ENCODE results near the gene CST5.

CST5 gene

DNA sequence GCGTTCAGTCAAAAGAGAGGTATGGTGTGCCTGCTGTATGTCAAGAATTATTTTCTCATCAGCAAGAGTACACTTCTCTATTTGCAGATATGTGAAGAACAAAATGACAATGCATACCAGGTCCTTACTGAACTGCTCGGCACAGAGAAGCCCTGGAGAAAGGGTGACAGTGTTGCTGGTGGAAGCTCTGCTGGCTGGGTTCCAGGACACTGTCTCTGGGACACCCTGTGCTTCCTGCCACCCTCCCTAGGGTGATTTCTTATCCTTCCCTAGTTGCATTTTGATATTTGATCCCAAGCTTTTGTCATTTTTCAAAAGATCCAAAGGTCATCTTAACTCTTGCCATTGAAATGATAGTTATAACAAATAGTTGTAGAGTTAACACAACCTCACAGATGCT, 8.3 kb upstream of the CST5 start:
- no peaks in the 10 kb centered on the region for H3F3A ChIP-seq (ENCODE audit: insufficient read depth, low read length)
- H3K27ac ChIP-seq (ENCODE audit: low read depth, low read length, poor library complexity, severe bottlenecking), result no peak overlapping the region
- H3K27me3 ChIP-seq (ENCODE audit: insufficient read depth, low read length), result no peaks in the 10 kb centered on the region
- H3K9ac ChIP-seq (ENCODE audit: low read length), result no peak overlapping the region
- no peaks in the 10 kb centered on the region for H3K4me1 ChIP-seq (ENCODE audit: insufficient read depth, low read length, severe bottlenecking)
- no peaks in the 10 kb centered on the region for H3K79me2 ChIP-seq (ENCODE audit: insufficient read depth, low read length)
- H4K20me1 ChIP-seq (ENCODE audit: insufficient read depth, low read length), result no peaks in the 10 kb centered on the region
- no peak overlapping the region for H3K4me2 ChIP-seq (ENCODE audit: low read length)
- no peak overlapping the region for H3K4me3 ChIP-seq (ENCODE audit: low read depth, low read length, poor library complexity, severe bottlenecking)
- no peak overlapping the region for H2AFZ ChIP-seq (ENCODE audit: low read length)
- TF ChIP-seq, protein P1, sequence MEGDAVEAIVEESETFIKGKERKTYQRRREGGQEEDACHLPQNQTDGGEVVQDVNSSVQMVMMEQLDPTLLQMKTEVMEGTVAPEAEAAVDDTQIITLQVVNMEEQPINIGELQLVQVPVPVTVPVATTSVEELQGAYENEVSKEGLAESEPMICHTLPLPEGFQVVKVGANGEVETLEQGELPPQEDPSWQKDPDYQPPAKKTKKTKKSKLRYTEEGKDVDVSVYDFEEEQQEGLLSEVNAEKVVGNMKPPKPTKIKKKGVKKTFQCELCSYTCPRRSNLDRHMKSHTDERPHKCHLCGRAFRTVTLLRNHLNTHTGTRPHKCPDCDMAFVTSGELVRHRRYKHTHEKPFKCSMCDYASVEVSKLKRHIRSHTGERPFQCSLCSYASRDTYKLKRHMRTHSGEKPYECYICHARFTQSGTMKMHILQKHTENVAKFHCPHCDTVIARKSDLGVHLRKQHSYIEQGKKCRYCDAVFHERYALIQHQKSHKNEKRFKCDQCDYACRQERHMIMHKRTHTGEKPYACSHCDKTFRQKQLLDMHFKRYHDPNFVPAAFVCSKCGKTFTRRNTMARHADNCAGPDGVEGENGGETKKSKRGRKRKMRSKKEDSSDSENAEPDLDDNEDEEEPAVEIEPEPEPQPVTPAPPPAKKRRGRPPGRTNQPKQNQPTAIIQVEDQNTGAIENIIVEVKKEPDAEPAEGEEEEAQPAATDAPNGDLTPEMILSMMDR (IDR thresholded peaks at IDR 0.05; ENCODE audit: low read length), result no peak
- no peak for TF ChIP-seq EZH2 (IDR thresholded peaks at IDR 0.05; ENCODE audit: borderline replicate concordance, low read length)
- no peaks in the 10 kb centered on the region for H3K9me2 ChIP-seq (ENCODE audit: low read depth, low read length)
- no peaks in the 10 kb centered on the region for H3K9me3 ChIP-seq (ENCODE audit: low read length)
- H3K36me3 ChIP-seq (ENCODE audit: insufficient read depth, low read length), result no peaks in the 10 kb centered on the region

DNA sequence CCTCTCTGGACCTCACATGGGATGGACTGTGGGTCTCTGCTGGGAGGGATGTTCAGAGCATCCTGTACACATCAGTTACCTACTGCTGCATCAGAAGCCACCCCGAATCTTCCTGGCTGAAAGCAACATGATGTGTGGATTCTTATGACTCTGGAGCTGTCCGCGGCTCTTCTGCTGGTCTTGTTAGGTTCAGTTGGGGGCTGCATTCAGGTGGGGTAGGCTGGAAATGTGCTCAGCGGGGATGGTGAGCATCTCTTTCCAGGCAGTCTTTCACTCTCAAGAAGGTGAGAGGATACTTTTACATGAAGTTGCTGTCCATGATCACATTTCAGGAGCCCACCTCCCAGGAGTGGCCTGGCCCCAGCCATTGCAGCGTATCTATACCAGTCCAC, 5.2 kb upstream of the CST5 start:
- no peak overlapping the region for H2AFZ ChIP-seq (ENCODE audit: low read length)
- H3K4me2 ChIP-seq (ENCODE audit: low read length), result no peak overlapping the region
- no peaks in the 10 kb centered on the region for H3K79me2 ChIP-seq (ENCODE audit: insufficient read depth, low read length)
- H4K20me1 ChIP-seq (ENCODE audit: insufficient read depth, low read length), result no peaks in the 10 kb centered on the region
- no peak overlapping the region for H3K4me3 ChIP-seq (ENCODE audit: low read depth, low read length, poor library complexity, severe bottlenecking)
- H3K9me2 ChIP-seq (ENCODE audit: low read depth, low read length), result no peaks in the 10 kb centered on the region
- H3K27me3 ChIP-seq (ENCODE audit: insufficient read depth, low read length), result no peaks in the 10 kb centered on the region
- H3K9me3 ChIP-seq (ENCODE audit: low read length), result no peaks in the 10 kb centered on the region
- TF ChIP-seq, protein P1 (IDR thresholded peaks at IDR 0.05; ENCODE audit: low read length), result no peak
- no peak for TF ChIP-seq EZH2 (IDR thresholded peaks at IDR 0.05; ENCODE audit: borderline replicate concordance, low read length)
- no peak overlapping the region for H3K9ac ChIP-seq (ENCODE audit: low read length)
- no peaks in the 10 kb centered on the region for H3F3A ChIP-seq (ENCODE audit: insufficient read depth, low read length)
- no peaks in the 10 kb centered on the region for H3K4me1 ChIP-seq (ENCODE audit: insufficient read depth, low read length, severe bottlenecking)
- H3K36me3 ChIP-seq (ENCODE audit: insufficient read depth, low read length), result no peaks in the 10 kb centered on the region
- no peak overlapping the region for H3K27ac ChIP-seq (ENCODE audit: low read depth, low read length, poor library complexity, severe bottlenecking)

DNA sequence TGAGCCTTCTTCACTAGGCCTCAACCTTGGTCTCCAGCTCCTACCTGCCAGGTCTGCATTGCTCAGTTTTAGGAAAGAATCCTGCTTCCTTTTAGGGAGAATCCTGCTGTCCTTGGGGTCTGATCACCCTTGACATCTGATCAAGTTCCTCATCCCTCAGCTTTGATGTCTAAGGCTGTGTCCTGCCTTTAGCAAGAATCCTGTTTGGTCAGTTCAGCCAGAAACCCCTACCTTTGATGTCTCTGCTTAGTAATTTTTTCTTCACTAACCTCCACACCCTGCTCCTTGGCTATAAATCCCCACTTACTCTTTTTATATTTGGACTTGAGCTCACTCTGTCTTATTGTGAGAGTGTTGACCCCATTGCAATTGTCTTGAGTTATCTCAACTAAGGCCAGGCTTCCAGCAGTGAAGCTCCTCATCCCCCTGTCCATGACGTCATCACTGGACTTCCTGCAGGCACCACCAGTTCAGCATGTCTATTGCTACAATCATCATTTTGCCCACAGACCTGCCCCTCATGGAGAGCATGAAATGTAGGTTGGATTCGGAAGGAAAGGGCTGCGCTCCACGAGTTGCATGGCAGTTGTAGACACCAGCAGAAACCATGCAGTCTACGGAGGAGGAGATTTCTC, 4.7 kb upstream of the CST5 start:
- Histone ChIP-seq H3K4me3 (ENCODE audit: low read depth, low read length, poor library complexity, severe bottlenecking) (no peak overlapping the region), H3K27me3 (ENCODE audit: insufficient read depth, low read length) (no peaks in the 10 kb centered on the region), H3F3A (ENCODE audit: insufficient read depth, low read length) (no peaks in the 10 kb centered on the region), H3K27ac (ENCODE audit: low read depth, low read length, poor library complexity, severe bottlenecking) (no peak overlapping the region), H2AFZ (ENCODE audit: low read length) (no peak overlapping the region), H3K4me2 (ENCODE audit: low read length) (no peak overlapping the region), H3K4me1 (ENCODE audit: insufficient read depth, low read length, severe bottlenecking) (no peaks in the 10 kb centered on the region), H3K9me3 (ENCODE audit: low read length) (no peaks in the 10 kb centered on the region), H4K20me1 (ENCODE audit: insufficient read depth, low read length) (no peaks in the 10 kb centered on the region), H3K79me2 (ENCODE audit: insufficient read depth, low read length) (no peaks in the 10 kb centered on the region), H3K9ac (ENCODE audit: low read length) (no peak overlapping the region), H3K36me3 (ENCODE audit: insufficient read depth, low read length) (no peaks in the 10 kb centered on the region), H3K9me2 (ENCODE audit: low read depth, low read length) (no peaks in the 10 kb centered on the region)
- TF ChIP-seq, protein P1 (IDR thresholded peaks at IDR 0.05; ENCODE audit: low read length), result no peak
- no peak for TF ChIP-seq EZH2 (IDR thresholded peaks at IDR 0.05; ENCODE audit: borderline replicate concordance, low read length)

Measured in OCI-LY1 (cell line).